HCT116 (cell line): Measurements from ENCODE around the gene MNAT1. TPM values are rescaled to one million over a fixed set of nuclear protein-coding genes. Genes with fewer than 3 reads are reported as not detected.

Experiments used
- ATAC-seq: fragments of 200-7000 bp; cut with Tn5 transposase; 2 replicates; pipeline ENCODE4 v1.9.1; 2020; ENCODE audit warnings: mild to moderate bottlenecking, moderate library complexity
- BruUV-seq: library from RNA; stranded (reverse); fragments of 400-500 nt; replicated peaks from 2 replicates; lab custom pipeline; 2021; lab: Mats Ljungman, UMichigan
- CTCF ChIA-PET: fragments of 300-600 bp; sonication (Branson Sonifier 250); formaldehyde crosslinking; loops from one replicate; lab custom pipeline; 2021; ENCODE audit warnings: antibody characterized with exemption; lab: Charles Lee
- POLR2A ChIA-PET: fragments of 300-600, 350-600 bp; sonication (Branson Sonifier 250); formaldehyde crosslinking; loops from one replicate; lab custom pipeline; 2021; ENCODE audit warnings: antibody characterized with exemption; lab: Charles Lee
- RAD21 ChIA-PET, 2 experiments: fragments of 300-600 bp; sonication (Branson Sonifier 250); formaldehyde crosslinking; loops; one replicate each; lab custom pipeline; 2023; ENCODE audit warnings: low total read pairs in 2 of 2; ENCODE audit not compliant: uncharacterized antibody in 2 of 2, unreplicated experiment in 2 of 2, low non-redundant PET in 1 of 2; lab: Charles Lee
- DNase-seq: peaks from one replicate; pipeline ENCODE4 v3.0.0-alpha.2; 2010; ENCODE audit warnings: low read depth, low spot score
- H2AFZ ChIP-seq: fragments of 200-600 bp; shearing (Covaris generic), sonication (generic); 2 replicates; pipeline ENCODE4 v1.6.1; 2017; ENCODE audit warnings: low read depth, mixed run types, mixed read lengths, antibody characterized with exemption, low read length; ENCODE audit not compliant: poor library complexity, severe bottlenecking
- H3K27ac ChIP-seq: 2 replicates; pipeline ENCODE4 v1.5.1; 2012; ENCODE audit warnings: low read depth, low read length
- H3K27me3 ChIP-seq: fragments of 200-600 bp; sonication (generic); 2 replicates; pipeline ENCODE4 v1.6.1; 2016; ENCODE audit warnings: mixed run types, low read length, mixed read lengths; ENCODE audit not compliant: insufficient read depth
- H3K36me3 ChIP-seq, 2 experiments: fragments of 200-500 bp in 1 of 2; fragments of 200-600 bp in 1 of 2; sonication (Bioruptor generic) in 1 of 2; sonication (generic) in 1 of 2; 2 replicates each; pipeline versions ENCODE4 v1.5.1 to v1.6.1; 2014 to 2016; ENCODE audit warnings: low read length in 2 of 2, inconsistent platforms in 1 of 2, mixed read lengths in 1 of 2, mixed run types in 1 of 2; ENCODE audit not compliant: insufficient read depth in 2 of 2, control insufficient read depth in 1 of 2
- H3K4me1 ChIP-seq, 2 experiments: fragments of 200-600 bp in 1 of 2; sonication (generic) in 1 of 2; 2 replicates each; pipeline versions ENCODE4 v1.5.1 to v1.6.1; 2012 to 2017; ENCODE audit warnings: low read length in 2 of 2, inconsistent platforms in 1 of 2, mild to moderate bottlenecking in 1 of 2, mixed read lengths in 1 of 2, mixed run types in 1 of 2, moderate library complexity in 1 of 2; ENCODE audit not compliant: insufficient read depth in 2 of 2, control insufficient read depth in 1 of 2
- H3K4me2 ChIP-seq: fragments of 200-600 bp; sonication (generic); 2 replicates; pipeline ENCODE4 v1.6.1; 2017; ENCODE audit warnings: mixed run types, low read length, mixed read lengths
- H3K4me3 ChIP-seq, 2 experiments: fragments of 200-600 bp in 1 of 2; sonication (generic) in 1 of 2; replicated peaks in 1 of 2; 2 replicates each; pipeline ENCODE4 v1.5.1; 2011 to 2016; ENCODE audit warnings: low read length in 2 of 2, control low read depth in 1 of 2, low read depth in 1 of 2, mild to moderate bottlenecking in 1 of 2, mixed read lengths in 1 of 2, mixed run types in 1 of 2
- H3K79me2 ChIP-seq: fragments of 200-600 bp; sonication (generic); 2 replicates; pipeline ENCODE4 v1.6.1; 2017; ENCODE audit warnings: mild to moderate bottlenecking, mixed run types, low read length, moderate library complexity, mixed read lengths; ENCODE audit not compliant: insufficient read depth
- H3K9ac ChIP-seq: fragments of 200-600 bp; sonication (generic); 2 replicates; pipeline ENCODE4 v1.6.1; 2016; ENCODE audit warnings: low read length, mixed read lengths
- H3K9me2 ChIP-seq: fragments of 200-600 bp; sonication (generic), shearing (Covaris generic); 2 replicates; pipeline ENCODE4 v1.6.1; 2017; ENCODE audit warnings: mixed run types, mild to moderate bottlenecking, moderate library complexity; ENCODE audit not compliant: insufficient read depth
- H3K9me3 ChIP-seq, 2 experiments: fragments of 200-500 bp in 1 of 2; fragments of 200-600 bp in 1 of 2; sonication (Bioruptor generic) in 1 of 2; sonication (generic) in 1 of 2; 2 replicates each; pipeline ENCODE4 v1.6.1; 2014 to 2017; ENCODE audit warnings: low read length in 2 of 2, mixed read lengths in 2 of 2, inconsistent platforms in 1 of 2, low read depth in 1 of 2, mild to moderate bottlenecking in 1 of 2, mixed run types in 1 of 2, moderate library complexity in 1 of 2; ENCODE audit not compliant: control insufficient read depth in 1 of 2, insufficient read depth in 1 of 2
- H4K20me1 ChIP-seq: fragments of 200-600 bp; sonication (generic), shearing (Covaris generic); 2 replicates; pipeline ENCODE4 v1.6.1; 2017; ENCODE audit warnings: mixed run types, mild to moderate bottlenecking, moderate library complexity; ENCODE audit not compliant: insufficient read depth
- ATF3 ChIP-seq: IDR thresholded peaks from 2 replicates; pipeline ENCODE4 v1.6.1; 2012
- CBX3 ChIP-seq: IDR thresholded peaks from 2 replicates; pipeline ENCODE4 v1.6.1; 2012; ENCODE audit warnings: low read depth
- CEBPB ChIP-seq: IDR thresholded peaks from 2 replicates; pipeline ENCODE4 v1.6.1; 2012; ENCODE audit warnings: low read depth
- EGR1 ChIP-seq: IDR thresholded peaks from 2 replicates; pipeline ENCODE4 v1.6.1; 2012; ENCODE audit warnings: low read depth
- ELF1 ChIP-seq: IDR thresholded peaks from 2 replicates; pipeline ENCODE4 v1.6.1; 2012; ENCODE audit warnings: low read depth, borderline replicate concordance
- EZH2 ChIP-seq: fragments of 200-600 bp; sonication (generic); IDR thresholded peaks from 2 replicates; pipeline ENCODE4 v1.6.1; 2017; ENCODE audit warnings: antibody characterized with exemption, mixed run types
- EZH2phosphoT487 ChIP-seq: fragments of 200-600 bp; IDR thresholded peaks from 2 replicates; pipeline ENCODE4 v1.6.1; 2018; ENCODE audit warnings: antibody characterized with exemption, borderline replicate concordance
- FOSL1 ChIP-seq: IDR thresholded peaks from 2 replicates; pipeline ENCODE4 v1.6.1; 2012; ENCODE audit warnings: low read depth
- JUND ChIP-seq: IDR thresholded peaks from 2 replicates; pipeline ENCODE4 v1.6.1; 2012
- MAX ChIP-seq: IDR thresholded peaks from 2 replicates; pipeline ENCODE4 v1.6.1; 2012
- POLR2A ChIP-seq: IDR thresholded peaks from 2 replicates; pipeline ENCODE4 v1.7.0; 2011; ENCODE audit warnings: borderline replicate concordance; ENCODE audit not compliant: insufficient read depth, insufficient read length; ENCODE audit errors: extremely low read depth
- POLR2AphosphoS5 ChIP-seq: IDR thresholded peaks from 2 replicates; pipeline ENCODE4 v1.6.1; 2011; ENCODE audit warnings: mild to moderate bottlenecking, low read depth, low read length, moderate library complexity
- RAD21 ChIP-seq: IDR thresholded peaks from 2 replicates; pipeline ENCODE4 v1.6.1; 2012; ENCODE audit warnings: low read depth, mild to moderate bottlenecking
- SP1 ChIP-seq: IDR thresholded peaks from 2 replicates; pipeline ENCODE4 v1.6.1; 2012; ENCODE audit warnings: low read depth
- SRF ChIP-seq: IDR thresholded peaks from 2 replicates; pipeline ENCODE4 v1.6.1; 2012; ENCODE audit warnings: low read depth
- TCF7L2 ChIP-seq: IDR thresholded peaks from 2 replicates; pipeline ENCODE4 v1.7.0; 2011; ENCODE audit warnings: borderline replicate concordance, inconsistent platforms; ENCODE audit not compliant: insufficient read depth, insufficient read length; ENCODE audit errors: extremely low read depth
- YY1 ChIP-seq: IDR thresholded peaks from 2 replicates; pipeline ENCODE4 v1.6.1; 2011; ENCODE audit warnings: low read length, low read depth, moderate library complexity, mild to moderate bottlenecking; ENCODE audit not compliant: insufficient replicate concordance; ENCODE audit errors: extremely low read depth
- ZBTB33 ChIP-seq: IDR thresholded peaks from 2 replicates; pipeline ENCODE4 v1.6.1; 2011; ENCODE audit warnings: mild to moderate bottlenecking, low read length, moderate library complexity; ENCODE audit not compliant: insufficient replicate concordance; ENCODE audit errors: extremely low read depth
- ZFX ChIP-seq: fragments of 450-650 bp; IDR thresholded peaks from 2 replicates; pipeline ENCODE4 v1.6.1; 2017
- ZNF274 ChIP-seq: fragments of 200-500 bp; sonication (Bioruptor generic); IDR thresholded peaks from 2 replicates; pipeline ENCODE4 v1.6.1; 2014; ENCODE audit warnings: mild to moderate bottlenecking, low read depth, low read length, inconsistent platforms
- intact Hi-C: fragments of 100-400 bp; cut with micrococcal nuclease; formaldehyde crosslinking; loops from 2 replicates; pipeline ENCODE4 v1.10.0; 2022
- total RNA-seq: library from RNA; stranded (reverse); gene quantifications from one replicate; pipeline ENCODE4 v1.2.1, GENCODE V29; 2021; ENCODE audit not compliant: unreplicated experiment

Gene MNAT1
- total RNA-seq, 1 experiment from 2014 or later = 49.3 TPM

GRCh38 chr14:60839057-60839456 is 104.5 kb downstream of the MNAT1 start:
- ChIA-PET POLR2A (no interaction called here), CTCF (no interaction called here)
- no TSS peak for BruUV-seq

GRCh38 chr14:60839657-60840056 is 105.1 kb downstream of the MNAT1 start:
- H3K9me3 ChIP-seq = no peaks in the 10 kb centered on the region
- H3K79me2 ChIP-seq = no peaks in the 10 kb centered on the region
- H3K27ac ChIP-seq = no peak overlapping the region
- no peak overlapping the region for H3K4me3 ChIP-seq
- DNase-seq = no peak
- intact Hi-C loops = no loop called here
- H3K9me2 ChIP-seq = no peaks in the 10 kb centered on the region
- no peaks in the 10 kb centered on the region for H3K4me1 ChIP-seq
- ChIA-PET POLR2A (no interaction called here), RAD21 (interaction anchor here in 1 of 2 experiments (0.6 kb wide), 1 partner anchor 139 kb away, joined by 6 read pairs; no protein-coding TSS in a partner anchor), CTCF (no interaction called here)
- H3K36me3 ChIP-seq = no peaks in the 10 kb centered on the region
- H2AFZ ChIP-seq = no peak overlapping the region
- H3K9ac ChIP-seq = no peak overlapping the region
- TF ChIP-seq ELF1 (no peak), CEBPB (no peak), ZNF274 (no peak), TCF7L2 (no peak), SP1 (no peak), CBX3 (no peak), ATF3 (no peak), SRF (no peak), EGR1 (no peak), JUND (no peak), FOSL1 (no peak), POLR2A (no peak), YY1 (no peak), ZBTB33 (no peak), POLR2AphosphoS5 (no peak), EZH2 (no peak), MAX (no peak), ZFX (no peak), EZH2phosphoT487 (no peak)
- ATAC-seq = no peak
- H4K20me1 ChIP-seq = no peaks in the 10 kb centered on the region
- no peak overlapping the region for H3K4me2 ChIP-seq
- no TSS peak for BruUV-seq
- no peaks in the 10 kb centered on the region for H3K27me3 ChIP-seq

More at GRCh38 chr14:60839057-60839456, 104.5 kb downstream of the MNAT1 start:
- no peaks in the 10 kb centered on the region for H3K27me3 ChIP-seq
- DNase-seq (no peak), ATAC-seq (no peak)
- no peaks in the 10 kb centered on the region for H3K79me2 ChIP-seq
- RAD21 ChIA-PET = interaction anchor here in 1 of 2 experiments (0.6 kb wide), 1 partner anchor 139 kb away, joined by 6 read pairs; no protein-coding TSS in a partner anchor
- H3K4me3 ChIP-seq = no peak overlapping the region
- no peak overlapping the region for H3K9ac ChIP-seq
- no peaks in the 10 kb centered on the region for H3K9me2 ChIP-seq
- no peak overlapping the region for H3K27ac ChIP-seq
- no peaks in the 10 kb centered on the region for H4K20me1 ChIP-seq
- H3K36me3 ChIP-seq = no peaks in the 10 kb centered on the region
- H2AFZ ChIP-seq = no peak overlapping the region
- TF ChIP-seq RAD21 (no peak), ELF1 (no peak)
- no peaks in the 10 kb centered on the region for H3K4me1 ChIP-seq
- H3K4me2 ChIP-seq = no peak overlapping the region
- intact Hi-C loops = no loop called here
- no peaks in the 10 kb centered on the region for H3K9me3 ChIP-seq
